Mesothelial cell of epicardium (in vitro differentiated cells): ENCODE measurements around the gene ATP6V0E1. TPM values are rescaled to one million over a fixed set of nuclear protein-coding genes. Genes with fewer than 3 reads are reported as not detected.

Experiments
- DNase-seq, 2 experiments: peaks; one replicate each; pipeline ENCODE4 v3.0.0; 2021; ENCODE audit warnings: low spot score in 2 of 2; ENCODE audit not compliant: unreplicated experiment in 2 of 2
- H3K27ac Mint-ChIP-seq: 2 replicates; pipeline ENCODE4 v1.8.0; 2021; ENCODE audit warnings: mixed read lengths
- H3K27me3 Mint-ChIP-seq: 2 replicates; pipeline ENCODE4 v1.8.0; 2021; ENCODE audit warnings: low read depth, mixed read lengths
- H3K36me3 Mint-ChIP-seq: 2 replicates; pipeline ENCODE4 v1.8.0; 2021; ENCODE audit warnings: mixed read lengths
- H3K4me1 Mint-ChIP-seq: 2 replicates; pipeline ENCODE4 v1.8.0; 2021; ENCODE audit warnings: mixed read lengths
- H3K4me3 Mint-ChIP-seq: 2 replicates; pipeline ENCODE4 v1.8.0; 2021; ENCODE audit warnings: mild to moderate bottlenecking, moderate library complexity, mixed read lengths
- H3K9me3 Mint-ChIP-seq: 2 replicates; pipeline ENCODE4 v1.8.0; 2021; ENCODE audit warnings: mixed read lengths
- total RNA-seq: library from RNA; stranded (reverse); gene quantifications from 3 replicates; pipeline ENCODE4 v1.2.1, GENCODE V29; 2021
- TF ChIP-seq, protein P1 (sequence below): fragments of 200-600 bp; sonication (generic); IDR thresholded peaks from one replicate; pipeline ENCODE4 v1.5.0; 2021; ENCODE audit warnings: antibody characterized with exemption; ENCODE audit not compliant: unreplicated experiment

Gene ATP6V0E1
- total RNA-seq, 1 donor from 2014 or later: 116 TPM

DNA sequence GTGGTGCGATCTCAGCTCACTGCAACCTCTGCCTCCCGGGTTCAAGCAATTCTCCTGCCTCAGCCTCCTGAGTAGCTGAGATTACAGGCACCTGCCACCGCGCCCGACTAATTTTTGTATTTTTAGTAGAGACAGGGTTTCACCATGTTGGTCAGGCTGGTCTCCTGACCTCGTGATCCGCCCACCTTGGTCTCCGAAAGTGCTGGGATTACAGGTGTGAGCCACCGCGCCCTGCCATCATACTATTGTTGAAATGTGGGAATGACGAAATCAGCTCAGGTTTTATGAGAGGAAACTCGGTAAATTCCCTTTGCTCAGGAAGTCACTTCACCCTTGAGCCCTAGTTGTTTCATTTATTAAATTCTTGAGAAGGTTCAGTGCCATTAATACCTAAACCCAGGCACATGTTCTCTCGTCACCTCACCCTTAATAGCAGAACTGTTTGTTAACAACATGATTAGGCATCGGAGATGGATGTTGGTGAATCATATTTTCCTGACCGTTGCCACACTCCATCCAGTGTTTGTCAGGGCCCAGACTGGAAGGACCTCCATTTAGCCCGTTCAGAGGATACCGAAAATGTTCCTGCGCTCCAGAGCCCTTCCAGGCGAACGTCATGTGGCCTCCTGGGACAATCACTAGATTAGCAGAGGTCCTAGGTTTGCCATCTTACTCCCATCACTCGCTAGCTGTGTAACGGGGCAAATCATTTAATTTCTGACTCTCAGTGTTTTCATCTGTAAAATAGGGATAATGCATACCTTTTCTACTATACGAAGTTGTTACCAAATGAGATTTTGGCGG, 52.5 kb downstream of the ATP6V0E1 start:
- Mint-ChIP-seq H3K36me3 (peaks cover 20% of the 10 kb centered on the region), H3K9me3 (peaks cover 9% of the 10 kb centered on the region), H3K27ac (peak overlapping the region; percentile 81), H3K27me3 (no peaks in the 10 kb centered on the region), H3K4me3 (no peak overlapping the region), H3K4me1 (peaks cover 3% of the 10 kb centered on the region)
- TF ChIP-seq, protein P1, sequence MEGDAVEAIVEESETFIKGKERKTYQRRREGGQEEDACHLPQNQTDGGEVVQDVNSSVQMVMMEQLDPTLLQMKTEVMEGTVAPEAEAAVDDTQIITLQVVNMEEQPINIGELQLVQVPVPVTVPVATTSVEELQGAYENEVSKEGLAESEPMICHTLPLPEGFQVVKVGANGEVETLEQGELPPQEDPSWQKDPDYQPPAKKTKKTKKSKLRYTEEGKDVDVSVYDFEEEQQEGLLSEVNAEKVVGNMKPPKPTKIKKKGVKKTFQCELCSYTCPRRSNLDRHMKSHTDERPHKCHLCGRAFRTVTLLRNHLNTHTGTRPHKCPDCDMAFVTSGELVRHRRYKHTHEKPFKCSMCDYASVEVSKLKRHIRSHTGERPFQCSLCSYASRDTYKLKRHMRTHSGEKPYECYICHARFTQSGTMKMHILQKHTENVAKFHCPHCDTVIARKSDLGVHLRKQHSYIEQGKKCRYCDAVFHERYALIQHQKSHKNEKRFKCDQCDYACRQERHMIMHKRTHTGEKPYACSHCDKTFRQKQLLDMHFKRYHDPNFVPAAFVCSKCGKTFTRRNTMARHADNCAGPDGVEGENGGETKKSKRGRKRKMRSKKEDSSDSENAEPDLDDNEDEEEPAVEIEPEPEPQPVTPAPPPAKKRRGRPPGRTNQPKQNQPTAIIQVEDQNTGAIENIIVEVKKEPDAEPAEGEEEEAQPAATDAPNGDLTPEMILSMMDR: no peak
- no peak for DNase-seq

DNA sequence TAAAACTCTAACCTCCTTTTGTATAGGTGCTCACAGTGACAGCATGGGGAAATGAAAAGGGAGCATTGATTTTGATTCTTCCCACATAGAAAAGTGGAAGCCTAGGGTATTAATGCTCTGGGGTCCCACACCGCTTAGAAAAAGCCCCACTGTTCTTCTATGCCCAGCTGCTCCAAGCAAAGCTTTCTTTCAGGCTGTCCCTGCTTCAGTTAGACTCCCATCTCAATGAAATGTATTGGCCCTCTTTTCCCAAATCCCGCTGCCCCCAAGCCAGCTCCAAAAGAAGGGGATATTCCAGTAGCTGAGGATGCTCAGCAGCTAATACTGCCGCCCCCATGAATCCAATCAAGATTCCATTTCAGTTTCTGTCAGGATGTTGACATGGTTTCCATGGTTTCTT, 55.6 kb downstream of the ATP6V0E1 start:
- Mint-ChIP-seq H3K36me3 (peaks cover 22% of the 10 kb centered on the region), H3K4me1 (peaks cover 3% of the 10 kb centered on the region), H3K27ac (no peak overlapping the region), H3K27me3 (no peaks in the 10 kb centered on the region), H3K9me3 (peaks cover 9% of the 10 kb centered on the region), H3K4me3 (no peak overlapping the region)
- TF ChIP-seq, protein P1: no peak
- DNase-seq: no peak

DNA sequence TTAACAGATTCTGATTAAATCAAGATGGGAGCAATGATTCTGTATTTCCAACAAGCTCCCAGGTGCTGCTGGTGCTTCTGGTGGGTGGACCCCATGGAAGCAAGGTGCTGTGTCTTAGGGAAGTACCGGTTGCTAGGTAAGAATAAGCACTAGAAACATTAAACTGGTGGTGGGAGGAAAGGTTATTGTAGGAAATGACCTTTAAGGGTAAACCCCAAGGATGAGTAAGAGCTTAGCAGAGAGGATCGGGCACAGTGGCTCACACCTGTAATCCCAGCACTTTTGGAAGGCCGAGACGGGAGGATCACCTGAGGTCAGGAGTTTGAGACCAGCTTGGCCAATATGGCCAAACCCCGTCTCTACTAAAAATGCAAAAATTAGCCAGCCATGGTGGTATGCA, 56.4 kb downstream of the ATP6V0E1 start:
- H3K27me3 Mint-ChIP-seq: no peaks in the 10 kb centered on the region
- no peak for DNase-seq
- peaks cover 9% of the 10 kb centered on the region for H3K9me3 Mint-ChIP-seq
- TF ChIP-seq, protein P1: no peak
- H3K36me3 Mint-ChIP-seq: peaks cover 17% of the 10 kb centered on the region
- no peak overlapping the region for H3K27ac Mint-ChIP-seq
- H3K4me1 Mint-ChIP-seq: peaks cover 3% of the 10 kb centered on the region
- no peak overlapping the region for H3K4me3 Mint-ChIP-seq

DNA sequence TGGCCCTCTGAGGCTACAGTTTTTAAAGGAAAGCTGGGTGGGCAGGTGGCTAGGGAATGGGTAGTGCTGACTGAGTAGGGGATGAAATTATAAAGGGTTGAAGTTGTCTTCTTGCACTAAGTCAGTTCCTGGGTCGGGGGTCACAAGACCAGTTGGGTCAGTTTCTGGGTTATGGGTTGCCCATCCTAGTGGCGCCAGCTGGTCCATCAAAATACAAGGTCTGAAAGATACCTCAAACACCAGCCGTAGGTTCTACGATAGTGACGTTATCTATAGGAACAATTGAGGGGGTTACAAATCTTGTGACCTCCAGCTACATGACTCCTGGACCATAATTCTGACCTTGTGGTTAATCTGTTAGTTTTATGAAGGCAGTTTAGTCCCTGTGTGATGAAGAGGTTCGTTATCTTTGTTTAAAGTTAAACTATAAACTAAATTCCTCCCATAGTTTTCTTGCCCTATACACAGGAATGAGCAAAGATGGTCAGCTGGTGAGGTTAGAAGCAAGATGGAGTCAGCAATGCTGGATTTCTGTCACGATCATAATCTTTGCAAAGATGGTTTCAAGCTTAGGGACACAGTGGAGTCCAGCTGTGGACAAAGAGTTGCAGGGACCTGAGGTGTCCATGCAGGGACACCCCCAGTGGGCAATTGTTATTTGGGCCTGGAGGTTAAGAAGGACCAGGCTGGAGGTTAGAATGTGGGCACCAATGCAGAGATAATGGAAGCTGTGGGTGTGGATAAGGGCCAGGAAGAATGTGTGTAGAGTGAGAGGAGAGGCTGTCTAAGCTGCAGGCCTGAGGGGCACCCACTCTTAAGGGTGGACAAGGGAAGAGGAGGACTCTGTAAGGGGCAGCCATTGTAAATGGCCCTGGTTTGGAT, 58.6 kb downstream of the ATP6V0E1 start:
- Mint-ChIP-seq H3K27ac (no peak overlapping the region), H3K4me1 (peaks cover 5% of the 10 kb centered on the region), H3K4me3 (no peak overlapping the region), H3K36me3 (peaks cover 10% of the 10 kb centered on the region), H3K9me3 (peaks cover 9% of the 10 kb centered on the region), H3K27me3 (no peaks in the 10 kb centered on the region)
- DNase-seq: no peak
- TF ChIP-seq, protein P1: no peak

DNA sequence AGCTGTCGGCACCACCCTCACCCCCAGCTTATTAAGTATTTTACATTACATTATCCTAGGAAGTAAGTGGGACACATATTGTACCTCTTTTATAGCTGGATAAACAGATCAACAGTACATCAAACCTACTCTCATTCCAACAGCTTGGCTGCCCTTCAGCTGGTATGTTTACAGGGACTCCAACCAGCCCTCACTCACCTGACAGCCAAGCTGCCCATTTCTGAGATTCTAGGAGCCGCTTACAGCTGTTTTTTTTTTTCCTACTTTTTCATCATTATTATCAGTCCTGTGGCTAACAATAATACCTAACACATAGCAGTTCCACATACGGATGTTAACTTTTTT, 59.2 kb downstream of the ATP6V0E1 start:
- peaks cover 9% of the 10 kb centered on the region for H3K9me3 Mint-ChIP-seq
- no peaks in the 10 kb centered on the region for H3K27me3 Mint-ChIP-seq
- H3K36me3 Mint-ChIP-seq: peaks cover 10% of the 10 kb centered on the region
- no peak overlapping the region for H3K27ac Mint-ChIP-seq
- DNase-seq: no peak
- TF ChIP-seq, protein P1: no peak
- peaks cover 5% of the 10 kb centered on the region for H3K4me1 Mint-ChIP-seq
- H3K4me3 Mint-ChIP-seq: no peak overlapping the region
